Measurements from ENCODE around the gene PTGES2. TPM values are rescaled to one million over a fixed set of nuclear protein-coding genes. Genes with fewer than 3 reads are reported as not detected.

Gene PTGES2
- total RNA-seq, 4 donors from 2014 or later = 24.5 to 40.3 (median 25.8) TPM

DNA sequence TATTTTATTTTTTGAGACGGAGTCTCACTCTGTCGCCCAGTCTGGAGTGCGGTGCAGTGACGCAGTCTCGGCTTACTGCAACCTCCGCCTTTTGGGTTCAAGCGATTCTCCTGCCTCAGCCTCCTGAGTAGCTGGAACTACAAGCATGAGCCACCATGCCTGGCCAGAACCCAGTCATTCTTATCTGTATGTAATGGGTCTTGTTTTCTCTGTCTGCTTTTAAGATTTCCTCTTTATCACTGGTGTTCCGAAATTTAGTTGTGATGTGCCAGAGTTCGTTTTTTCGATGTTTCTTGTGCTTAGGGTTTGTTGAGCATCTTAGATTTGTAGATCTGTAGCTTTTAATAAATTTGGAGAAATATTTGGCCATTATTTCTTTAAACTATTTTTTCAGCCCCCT, 40.3 kb downstream of the PTGES2 start:
- TF ChIP-seq, protein P1, sequence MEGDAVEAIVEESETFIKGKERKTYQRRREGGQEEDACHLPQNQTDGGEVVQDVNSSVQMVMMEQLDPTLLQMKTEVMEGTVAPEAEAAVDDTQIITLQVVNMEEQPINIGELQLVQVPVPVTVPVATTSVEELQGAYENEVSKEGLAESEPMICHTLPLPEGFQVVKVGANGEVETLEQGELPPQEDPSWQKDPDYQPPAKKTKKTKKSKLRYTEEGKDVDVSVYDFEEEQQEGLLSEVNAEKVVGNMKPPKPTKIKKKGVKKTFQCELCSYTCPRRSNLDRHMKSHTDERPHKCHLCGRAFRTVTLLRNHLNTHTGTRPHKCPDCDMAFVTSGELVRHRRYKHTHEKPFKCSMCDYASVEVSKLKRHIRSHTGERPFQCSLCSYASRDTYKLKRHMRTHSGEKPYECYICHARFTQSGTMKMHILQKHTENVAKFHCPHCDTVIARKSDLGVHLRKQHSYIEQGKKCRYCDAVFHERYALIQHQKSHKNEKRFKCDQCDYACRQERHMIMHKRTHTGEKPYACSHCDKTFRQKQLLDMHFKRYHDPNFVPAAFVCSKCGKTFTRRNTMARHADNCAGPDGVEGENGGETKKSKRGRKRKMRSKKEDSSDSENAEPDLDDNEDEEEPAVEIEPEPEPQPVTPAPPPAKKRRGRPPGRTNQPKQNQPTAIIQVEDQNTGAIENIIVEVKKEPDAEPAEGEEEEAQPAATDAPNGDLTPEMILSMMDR (IDR thresholded peaks at IDR 0.05; ENCODE audit: low read depth) = no peak

DNA sequence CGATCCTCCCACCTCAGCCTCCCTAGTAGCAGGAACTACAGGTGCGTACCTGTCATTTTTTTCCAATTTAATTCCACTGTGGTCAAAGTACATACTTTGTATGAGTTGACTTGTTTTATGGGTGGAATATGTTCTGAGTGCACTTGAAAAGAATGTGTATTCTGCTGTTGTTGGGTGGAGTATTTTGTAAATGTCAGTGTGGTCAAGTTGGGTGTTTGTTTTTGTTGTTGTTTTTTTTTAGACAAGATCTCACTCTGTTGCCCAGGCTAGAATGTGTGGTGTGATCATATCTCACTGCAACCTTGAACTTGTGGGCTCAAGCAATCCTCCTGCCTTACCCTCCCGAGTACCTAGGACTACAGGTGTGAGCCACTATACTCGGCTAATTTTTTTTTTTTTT, 41.6 kb downstream of the PTGES2 start:
- TF ChIP-seq, protein P1 (IDR thresholded peaks at IDR 0.05; ENCODE audit: low read depth) = no peak

DNA sequence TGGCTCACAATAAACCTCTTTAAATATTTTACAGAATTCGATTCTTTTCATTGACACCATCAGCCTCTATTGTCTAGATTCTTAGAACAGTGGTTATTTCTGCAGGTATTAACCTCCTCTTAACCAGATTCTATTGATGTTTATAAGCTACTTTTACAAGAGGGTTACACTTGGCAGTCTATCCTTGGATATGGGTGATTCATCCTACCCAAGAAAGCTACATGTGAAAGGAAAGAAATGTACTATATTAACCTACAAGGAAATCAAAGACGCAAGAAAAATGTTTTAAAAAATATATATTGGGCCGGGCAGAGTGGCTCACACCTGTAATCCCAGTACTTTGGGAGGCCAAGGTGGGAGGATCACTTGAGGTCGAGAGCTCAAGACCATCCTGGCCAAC, 42.8 kb downstream of the PTGES2 start:
- TF ChIP-seq, protein P1 (IDR thresholded peaks at IDR 0.05; ENCODE audit: low read depth) = no peak

DNA sequence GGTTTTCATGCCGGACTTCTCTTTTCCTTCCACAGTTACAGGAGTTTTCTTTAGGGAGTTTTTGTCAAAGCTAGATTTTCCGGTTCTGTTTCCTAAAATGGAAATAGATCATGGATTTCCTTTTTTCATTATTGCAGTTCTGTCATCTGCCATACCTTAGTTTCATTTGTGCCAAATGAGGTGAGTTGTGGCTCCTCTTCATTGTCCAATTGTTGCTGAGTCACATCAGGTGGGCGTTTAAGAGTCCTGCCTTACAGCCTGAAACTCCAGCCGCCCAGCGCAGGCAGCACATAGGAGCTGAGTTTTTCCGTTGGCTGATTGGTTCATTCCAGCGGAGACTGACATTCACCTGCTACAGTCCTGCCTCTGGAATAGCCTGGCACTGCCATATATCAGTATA, 45.4 kb downstream of the PTGES2 start:
- TF ChIP-seq, protein P1 (IDR thresholded peaks at IDR 0.05; ENCODE audit: low read depth) = no peak

DNA sequence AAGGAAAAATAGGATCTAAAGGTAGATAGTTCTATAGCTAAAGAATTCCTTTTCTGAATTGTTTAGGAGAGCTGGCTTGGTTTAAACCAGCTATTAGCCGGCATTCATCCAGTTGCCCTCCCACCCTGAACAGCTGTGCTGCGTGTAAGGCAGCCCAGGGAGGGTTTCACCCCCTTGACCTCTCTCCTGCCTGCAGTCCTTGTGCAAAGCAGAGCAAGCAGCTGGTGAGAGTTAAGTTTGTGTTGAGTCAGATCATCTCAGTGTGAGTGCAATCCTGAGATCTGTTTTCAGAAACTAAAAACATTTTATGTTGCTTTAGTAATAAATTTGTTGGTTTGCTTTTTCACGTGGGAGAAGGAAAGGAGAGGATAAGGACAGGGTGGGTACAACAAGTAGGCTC, 46.5 kb downstream of the PTGES2 start:
- TF ChIP-seq, protein P1 (IDR thresholded peaks at IDR 0.05; ENCODE audit: low read depth) = no peak

DNA sequence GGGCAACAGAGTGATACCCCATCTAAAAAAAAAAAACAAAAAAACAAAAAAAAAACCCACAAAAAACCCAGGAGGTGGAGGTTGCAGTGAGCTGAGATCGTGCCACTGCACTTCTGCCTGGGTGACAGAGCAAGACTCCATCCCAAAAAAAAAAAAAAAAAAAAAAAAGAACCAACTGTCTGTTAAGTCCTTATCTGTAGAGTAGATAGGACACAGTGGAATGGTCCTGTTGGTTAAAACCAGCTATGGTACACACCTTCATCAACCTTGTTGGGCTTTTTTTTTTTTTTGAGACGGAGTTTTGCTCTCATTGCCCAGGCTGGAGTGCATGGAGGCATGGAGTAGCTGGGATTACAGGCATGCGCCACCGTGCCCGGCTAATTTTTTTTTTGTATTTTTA, 47.3 kb downstream of the PTGES2 start:
- TF ChIP-seq, protein P1 (IDR thresholded peaks at IDR 0.05; ENCODE audit: low read depth) = no peak

DNA sequence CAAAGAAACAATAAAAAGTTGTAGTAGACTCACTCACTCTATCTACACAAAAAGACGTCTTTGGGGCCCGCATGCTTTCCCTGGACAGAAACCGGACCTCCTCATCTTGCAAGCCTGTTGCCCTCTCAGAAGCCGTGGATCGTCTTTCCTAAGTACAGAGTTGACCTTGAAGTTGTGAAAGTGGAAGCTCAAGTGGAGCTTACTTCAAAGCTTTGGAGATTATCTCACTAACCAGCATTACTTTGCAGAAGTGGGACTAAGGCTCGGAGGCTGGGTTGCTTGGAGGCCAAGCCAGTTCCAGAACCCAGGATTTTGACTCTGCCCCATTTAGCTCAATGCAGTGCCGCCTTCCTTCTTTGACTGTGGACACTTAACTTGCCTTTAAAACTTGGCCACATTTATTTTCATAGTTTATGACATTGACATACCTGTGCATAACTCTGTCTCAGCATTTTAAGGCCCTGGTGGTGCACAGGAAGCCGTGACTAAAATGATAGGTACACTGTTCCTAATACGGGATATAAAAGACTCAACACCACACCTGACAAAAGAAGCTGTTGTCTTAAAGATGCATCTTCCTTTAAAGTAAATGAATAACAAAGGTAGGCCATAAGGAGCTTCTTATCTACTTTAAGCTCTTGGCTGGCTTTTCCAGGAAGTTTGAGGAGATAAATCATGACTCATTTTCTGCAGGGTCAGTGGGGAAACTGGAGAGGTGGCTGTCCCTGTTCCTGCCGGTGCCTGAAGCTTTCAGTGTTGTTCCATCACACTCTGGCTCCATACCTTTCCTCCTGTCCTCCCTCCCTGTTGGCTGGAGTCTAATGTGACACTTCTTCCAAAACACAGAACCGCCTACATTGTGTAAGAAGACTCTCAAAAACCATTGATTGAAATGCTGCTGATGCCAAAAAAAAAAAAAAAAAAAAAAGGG, 48.8 kb downstream of the PTGES2 start:
- TF ChIP-seq, protein P1 (IDR thresholded peaks at IDR 0.05; ENCODE audit: low read depth) = no peak

All from subcutaneous adipose tissue (tissue), 4 donors.